Hair follicular keratinocyte (primary cell): Measurements from ENCODE around the gene UBAC1. TPM values are rescaled to one million over a fixed set of nuclear protein-coding genes. Genes with fewer than 3 reads are reported as not detected.

Experiments
- total RNA-seq: library from RNA; depleted of rRNA; stranded (reverse); fragments of >200 nt; gene quantifications from 2 replicates; pipeline ENCODE4 v1.2.3, GENCODE V29; 2015

UBAC1 gene, protein sequence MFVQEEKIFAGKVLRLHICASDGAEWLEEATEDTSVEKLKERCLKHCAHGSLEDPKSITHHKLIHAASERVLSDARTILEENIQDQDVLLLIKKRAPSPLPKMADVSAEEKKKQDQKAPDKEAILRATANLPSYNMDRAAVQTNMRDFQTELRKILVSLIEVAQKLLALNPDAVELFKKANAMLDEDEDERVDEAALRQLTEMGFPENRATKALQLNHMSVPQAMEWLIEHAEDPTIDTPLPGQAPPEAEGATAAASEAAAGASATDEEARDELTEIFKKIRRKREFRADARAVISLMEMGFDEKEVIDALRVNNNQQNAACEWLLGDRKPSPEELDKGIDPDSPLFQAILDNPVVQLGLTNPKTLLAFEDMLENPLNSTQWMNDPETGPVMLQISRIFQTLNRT
- 38.0 and 57.3 TPM in 2 replicates for total RNA-seq

DNA sequence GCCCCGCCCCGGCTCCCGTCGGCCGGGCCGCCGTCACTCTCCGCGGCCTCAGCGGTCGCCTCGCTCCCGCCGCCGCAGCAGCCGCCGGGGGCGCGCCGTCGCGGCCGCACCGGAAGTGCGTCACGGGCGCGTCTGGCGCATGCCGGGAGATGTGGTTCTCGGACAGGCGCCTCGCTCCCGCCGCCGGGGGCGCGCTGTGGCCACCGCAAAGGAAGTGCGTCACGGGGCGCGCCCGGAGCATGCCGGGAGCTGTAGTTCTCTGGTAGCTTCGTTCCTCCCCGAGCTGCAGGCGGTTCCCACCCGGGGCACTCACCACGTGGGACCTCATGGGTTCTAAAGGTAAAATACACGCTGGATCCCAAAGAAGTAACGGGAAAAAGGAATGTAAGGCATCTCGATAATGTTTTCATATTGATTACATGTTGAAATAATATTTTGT is at the start of gene UBAC1:
Gene UBAC1 (minus strand): TSS at position 97 of the 439 bp plus-strand sequence. CDS start 211 bp downstream, outside the sequence.

DNA sequence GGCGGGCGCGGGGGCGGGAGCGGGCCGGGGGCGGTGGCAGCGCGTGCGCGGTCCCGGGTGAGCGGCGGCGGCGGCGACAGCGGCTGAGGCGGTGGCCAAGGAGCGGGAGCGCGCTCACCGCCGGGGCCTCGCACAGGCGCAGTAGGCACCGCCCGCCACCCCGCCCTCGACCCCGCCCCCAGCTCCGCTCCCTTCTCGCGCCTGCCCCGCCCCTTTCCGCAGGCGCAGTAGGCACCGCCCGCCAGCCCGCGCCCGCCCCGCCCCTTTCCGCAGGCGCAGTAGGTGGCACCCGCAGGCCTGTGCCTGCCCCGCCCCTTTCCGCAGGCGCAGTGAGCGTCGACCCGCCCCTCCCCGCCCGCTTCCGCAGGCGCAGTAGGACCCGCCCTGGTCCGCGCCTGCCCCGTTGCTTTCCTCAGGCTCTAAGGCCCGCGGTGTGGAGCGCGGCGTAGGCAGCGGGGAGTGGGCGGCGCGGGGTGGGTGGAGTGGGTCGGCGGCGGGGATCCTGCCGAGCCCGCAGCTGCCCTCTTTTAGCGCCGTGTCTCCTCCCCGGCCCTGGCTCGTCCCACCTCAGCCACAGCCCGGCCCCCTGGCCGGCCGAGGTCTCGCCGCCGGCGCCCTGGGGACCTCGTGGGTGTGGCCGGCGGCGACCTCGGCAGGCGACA is 53.6 kb downstream of the UBAC1 start, which contains the start of gene CAMSAP1:
Gene CAMSAP1 (minus strand): TSS at position 116 of the 662 bp plus-strand sequence. CDS start 387 bp downstream, outside the sequence.

Other genes with a start within 250 kb of the UBAC1 start
- gene CAMSAP1, start 53.8 kb downstream of the UBAC1 start, total RNA-seq, result 17.6 and 19.3 TPM in 2 replicates
- gene NACC2, start 133.9 kb upstream of the UBAC1 start, total RNA-seq, result 9.7 and 11.5 TPM in 2 replicates
- gene TMEM250, start 157.5 kb upstream of the UBAC1 start, total RNA-seq, result 51.4 and 53.0 TPM in 2 replicates
- gene LHX3, start 243.8 kb upstream of the UBAC1 start, total RNA-seq, result not detected in 2 replicates